Measurements from ENCODE around the gene RPP25L.

The RPP25L gene

GRCh38 chr9:34637356-34638137, 25.6 kb upstream of the RPP25L start, which contains the start of gene SIGMAR1:
Gene SIGMAR1, minus strand, starts transcription at chr9:34637787. Its CDS starts 90 bp downstream, at chr9:34637697.
- DNase-seq = peak; percentile 89

GRCh38 chr9:34636791-34637355, 25.0 kb upstream of the RPP25L start:
- no peak for DNase-seq

GRCh38 chr9:34635556-34635955, 23.7 kb upstream of the RPP25L start:
- DNase-seq = no peak

- no peak for DNase-seq
Measured at GRCh38 chr9:34634551-34635248, 22.8 kb upstream of the RPP25L start.

DNA sequence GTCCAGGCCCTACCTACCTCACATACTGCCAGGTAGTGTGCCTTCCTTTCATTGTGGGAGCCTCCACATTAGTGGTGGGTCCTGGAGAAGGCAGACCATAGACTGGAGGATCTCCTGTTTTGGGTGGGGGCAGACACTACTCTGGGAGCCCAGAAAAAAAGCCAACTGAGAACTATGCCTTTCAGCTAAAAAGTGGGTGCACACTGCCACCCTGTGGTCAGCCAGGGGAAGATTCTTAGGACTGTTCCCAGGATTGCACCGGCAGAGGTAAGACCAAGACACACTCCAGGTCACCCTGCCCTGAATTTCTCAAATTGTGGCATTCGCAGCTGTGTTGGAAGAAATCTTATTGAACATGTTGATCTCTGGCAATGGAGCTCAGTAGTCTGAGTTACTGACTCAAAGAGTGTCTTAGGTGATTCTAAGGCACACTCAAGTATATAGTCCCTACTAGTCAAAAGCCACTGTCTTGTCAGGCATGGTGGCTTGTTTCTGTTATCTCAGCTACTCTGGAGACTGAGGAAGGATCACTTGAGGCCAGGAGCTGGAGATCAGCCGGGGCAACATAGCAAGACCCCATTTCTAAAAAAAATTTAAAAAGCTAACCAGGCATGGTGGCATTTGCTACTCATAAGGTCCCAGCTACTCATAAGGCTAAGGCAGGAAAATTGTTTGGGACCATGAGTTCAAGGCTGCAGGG, 22.1 kb upstream of the RPP25L start:
- peak; percentile 39 for DNase-seq

DNA sequence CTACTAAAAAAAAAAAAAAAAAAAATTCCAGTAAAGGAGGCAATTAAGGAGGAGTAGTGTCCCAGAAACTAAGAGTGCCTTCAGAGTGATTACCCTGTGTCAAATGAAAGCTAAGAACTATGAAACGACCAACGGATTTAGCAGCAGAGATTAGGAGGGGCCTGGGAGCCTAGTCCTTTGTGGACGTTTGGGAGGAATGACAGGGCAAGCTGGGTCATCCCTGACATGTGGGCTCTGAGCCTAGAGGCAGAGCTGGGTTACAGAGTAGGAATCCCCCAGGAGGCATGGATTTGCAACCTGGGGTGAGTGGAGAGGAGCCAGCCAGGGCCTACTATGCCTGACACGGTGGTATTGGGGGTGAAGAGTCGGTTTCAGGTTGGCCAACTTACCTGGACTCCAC, 21.3 kb upstream of the RPP25L start:
- DNase-seq = no peak

GRCh38 chr9:34630402-34631154, 18.7 kb upstream of the RPP25L start:
- DNase-seq = no peak

DNA sequence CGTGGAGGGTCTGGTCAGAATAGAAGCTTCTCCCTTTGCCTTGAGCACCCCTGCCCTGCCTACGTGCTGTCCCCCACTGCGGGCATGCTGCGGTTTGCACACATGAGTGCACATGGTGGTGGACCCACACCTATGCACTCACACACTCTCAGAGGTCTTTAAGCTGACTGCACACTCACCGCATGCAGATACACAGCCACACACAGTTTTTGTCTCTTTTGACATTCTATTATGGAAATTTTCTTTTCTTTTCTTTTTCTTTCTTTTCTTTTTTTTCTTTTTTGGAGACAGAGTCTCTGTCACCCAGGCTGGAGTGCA, 17.6 kb upstream of the RPP25L start:
- no peak for DNase-seq

GRCh38 chr9:34628656-34629490, 17.0 kb upstream of the RPP25L start, which contains the start of gene ARID3C:
Gene ARID3C, minus strand, starts transcription at chr9:34629066. Its CDS starts 1,052 bp downstream, at chr9:34628014.
- DNase-seq = no peak

- no peak for DNase-seq
Measured at GRCh38 chr9:34627716-34628655, 16.1 kb upstream of the RPP25L start.

- no peak for DNase-seq
Measured at GRCh38 chr9:34625186-34625486, 13.2 kb upstream of the RPP25L start.

- no peak for DNase-seq
Measured at GRCh38 chr9:34624475-34625185, 12.7 kb upstream of the RPP25L start.

GRCh38 chr9:34623374-34624235, 11.7 kb upstream of the RPP25L start:
- DNase-seq = no peak

DNA sequence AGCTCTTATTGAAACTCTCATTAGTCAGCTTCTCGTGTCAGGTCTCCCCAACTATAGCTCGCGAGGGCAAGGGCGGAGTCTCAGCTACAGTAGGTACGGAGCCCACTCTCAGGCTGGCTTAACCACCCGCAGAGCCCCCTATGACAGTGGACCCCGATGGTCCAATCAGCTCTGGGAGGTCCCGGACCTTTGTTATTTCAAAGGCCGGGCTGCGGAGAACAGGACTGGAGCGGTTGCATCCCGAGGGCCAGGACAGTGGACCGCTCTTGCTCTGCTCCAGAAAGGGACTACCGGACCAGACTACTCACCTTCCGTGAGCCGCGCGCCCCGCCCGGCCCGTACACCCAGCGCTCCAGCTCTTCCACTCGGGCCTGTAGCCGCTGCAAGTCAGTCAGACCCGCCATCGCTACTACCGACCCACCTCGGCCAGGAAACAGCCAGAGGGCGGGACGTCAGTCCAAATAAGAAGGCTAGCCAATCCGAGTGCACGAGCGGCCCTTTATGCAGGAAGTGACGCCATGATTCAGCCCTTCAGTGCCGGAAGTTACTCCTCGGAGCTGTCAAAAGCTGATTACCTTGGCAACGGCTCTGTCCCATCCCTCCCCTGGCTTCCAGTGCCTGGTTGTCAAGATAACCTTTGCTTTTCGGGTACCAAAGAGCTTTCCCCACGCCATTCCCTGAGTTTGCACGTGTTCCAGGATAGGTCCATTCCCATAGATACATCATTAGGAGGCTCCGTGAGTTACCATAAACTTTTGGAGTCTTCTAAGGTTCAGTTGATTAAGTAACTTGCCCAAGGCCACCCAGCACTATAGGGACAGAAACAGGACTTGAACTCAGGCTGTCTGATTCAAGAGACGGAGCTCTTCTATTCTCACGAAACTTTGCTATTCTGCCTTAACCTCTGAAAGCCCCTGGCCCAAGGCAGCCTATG, 8.4 kb upstream of the RPP25L start, which contains the start of gene DCTN3:
Gene DCTN3, minus strand, starts transcription at position 435 of the 934 bp plus-strand sequence. Its CDS starts 31 bp downstream, at position 404.
- peak; percentile 88 for DNase-seq

- DNase-seq = no peak
Measured at GRCh38 chr9:34615132-34615531, 3.2 kb upstream of the RPP25L start.

GRCh38 chr9:34612788-34613390, 992 bp upstream of the RPP25L start:
- DNase-seq = peak; percentile 63

DNA sequence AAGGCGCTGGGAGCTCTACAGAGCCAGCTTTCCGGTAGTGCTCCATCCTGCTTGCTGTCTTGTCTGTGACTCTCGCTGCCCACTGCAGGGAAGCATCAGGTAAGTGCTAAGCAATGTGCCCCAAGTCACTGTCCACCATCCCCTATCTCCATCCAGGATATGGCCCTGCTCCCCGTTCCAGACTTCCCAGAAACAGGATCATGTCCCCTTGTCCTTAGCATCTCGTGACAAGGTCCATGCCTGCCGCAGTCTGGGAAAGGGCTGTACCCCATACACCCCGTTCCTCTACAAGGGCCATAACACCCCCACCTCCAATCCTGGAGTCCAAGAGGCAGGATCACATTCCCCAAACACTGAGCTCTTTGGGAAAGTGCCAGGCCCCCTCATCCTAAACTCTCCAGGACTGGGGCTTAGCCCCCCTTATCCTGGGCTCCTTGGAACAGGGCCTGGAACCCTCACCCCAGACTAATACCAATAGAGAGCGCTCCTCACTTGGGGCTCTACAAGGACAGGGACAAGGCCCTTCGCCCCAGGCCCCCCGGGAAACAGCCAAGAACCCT, 566 bp downstream of the RPP25L start:
- no peak for DNase-seq

Measured in GDM1 (cell line).